Neural progenitor cell (in vitro differentiated cells): Measurements from ENCODE around the gene TSACC. TPM values are rescaled to one million over a fixed set of nuclear protein-coding genes. Genes with fewer than 3 reads are reported as not detected.
A peak's percentile ranks its signal among the peaks of the same experiment; 100 is the strongest.

Experiments used
- DNase-seq: peaks from one replicate; pipeline ENCODE4 v3.0.0-alpha.2; 2016; ENCODE audit warnings: low spot score
- H2AFZ ChIP-seq: fragments of 200-600 bp; sonication (generic); replicated peaks from 2 replicates; pipeline ENCODE4 v1.6.1; 2016; ENCODE audit warnings: antibody characterized with exemption
- H3F3A ChIP-seq: fragments of 200-600 bp; sonication (generic); 2 replicates; pipeline ENCODE4 v1.6.1; 2016; ENCODE audit warnings: antibody characterized with exemption, low read depth
- H3K27ac ChIP-seq: fragments of 200-600 bp; sonication (generic); 2 replicates; pipeline ENCODE4 v1.5.1; 2016; ENCODE audit warnings: mild to moderate bottlenecking
- H3K27me3 ChIP-seq: fragments of 200-600 bp; sonication (generic); 2 replicates; pipeline ENCODE4 v1.6.1; 2016; ENCODE audit warnings: mild to moderate bottlenecking, moderate library complexity
- H3K36me3 ChIP-seq: fragments of 200-600 bp; sonication (generic); 2 replicates; pipeline ENCODE4 v1.5.1; 2016
- H3K4me1 ChIP-seq: fragments of 200-600 bp; sonication (generic); 2 replicates; pipeline ENCODE4 v1.6.1; 2016; ENCODE audit warnings: mixed run types
- H3K4me2 ChIP-seq: fragments of 200-600 bp; sonication (generic); 2 replicates; pipeline ENCODE4 v1.6.1; 2016
- H3K4me3 ChIP-seq: fragments of 200-600 bp; sonication (generic); 2 replicates; pipeline ENCODE4 v1.5.1; 2016
- H3K79me2 ChIP-seq: fragments of 200-600 bp; sonication (generic); 2 replicates; pipeline ENCODE4 v1.6.1; 2016; ENCODE audit warnings: low read depth
- H3K9ac ChIP-seq: fragments of 200-600 bp; sonication (generic); 2 replicates; pipeline ENCODE4 v1.6.1; 2016
- H3K9me3 ChIP-seq: fragments of 200-600 bp; sonication (generic); 2 replicates; pipeline ENCODE4 v1.5.1; 2016; ENCODE audit warnings: low read depth
- H4K20me1 ChIP-seq: fragments of 200-600 bp; sonication (generic); 2 replicates; pipeline ENCODE4 v1.6.1; 2016; ENCODE audit warnings: low read depth
- H3K27ac Mint-ChIP-seq: 3 replicates; pipeline ENCODE4 v1.8.0; 2021; ENCODE audit warnings: mixed read lengths
- H3K27me3 Mint-ChIP-seq: 2 replicates; pipeline ENCODE4 v1.8.0; 2022; ENCODE audit warnings: low read depth, mild to moderate bottlenecking, inconsistent platforms, moderate library complexity, mixed read lengths; ENCODE audit not compliant: insufficient read depth
- H3K36me3 Mint-ChIP-seq: 3 replicates; pipeline ENCODE4 v1.8.0; 2021; ENCODE audit warnings: mixed read lengths
- H3K4me1 Mint-ChIP-seq: 3 replicates; pipeline ENCODE4 v1.8.0; 2021; ENCODE audit warnings: mixed read lengths
- H3K4me3 Mint-ChIP-seq: 3 replicates; pipeline ENCODE4 v1.8.0; 2021; ENCODE audit warnings: mild to moderate bottlenecking, moderate library complexity, mixed read lengths
- H3K9me3 Mint-ChIP-seq: 3 replicates; pipeline ENCODE4 v1.8.0; 2020; ENCODE audit warnings: mixed read lengths
- CTCF ChIP-seq: fragments of 200-600 bp; sonication (generic); IDR thresholded peaks from 2 replicates; pipeline ENCODE4 v1.5.1; 2017; ENCODE audit warnings: antibody characterized with exemption, mild to moderate bottlenecking
- EZH2 ChIP-seq: fragments of 200-600 bp; sonication (generic); IDR thresholded peaks from 2 replicates; pipeline ENCODE4 v1.6.1; 2017; ENCODE audit warnings: antibody characterized with exemption, mild to moderate bottlenecking, moderate library complexity
- EZH2phosphoT487 ChIP-seq: fragments of 200-600 bp; sonication (generic); IDR thresholded peaks from 2 replicates; pipeline ENCODE4 v1.6.1; 2017; ENCODE audit warnings: antibody characterized with exemption
- total RNA-seq: library from RNA; depleted of rRNA; stranded (reverse); fragments of >200 nt; gene quantifications from 2 replicates; pipeline ENCODE4 v1.2.3, GENCODE V29; 2015; ENCODE audit warnings: low replicate concordance

The TSACC gene
- total RNA-seq, 1 donor from 2014 or later, result not detected

GRCh38 chr1:156382561-156382960 is 44.2 kb downstream of the TSACC start:
- H3K9ac ChIP-seq, result no peak overlapping the region
- no peaks in the 10 kb centered on the region for H3K9me3 ChIP-seq
- no peak overlapping the region for H2AFZ ChIP-seq
- no peaks in the 10 kb centered on the region for H3K4me1 ChIP-seq
- no peak overlapping the region for H3K4me3 Mint-ChIP-seq
- peaks cover 5% of the 10 kb centered on the region for H3K4me1 Mint-ChIP-seq
- TF ChIP-seq EZH2, result no peak
- no peak for TF ChIP-seq EZH2phosphoT487
- no peak for TF ChIP-seq CTCF
- no peak for DNase-seq
- H3K36me3 ChIP-seq, result no peaks in the 10 kb centered on the region
- no peaks in the 10 kb centered on the region for H3F3A ChIP-seq
- H3K9me3 Mint-ChIP-seq, result no peaks in the 10 kb centered on the region
- peaks cover 35% of the 10 kb centered on the region for H3K27me3 Mint-ChIP-seq
- no peak overlapping the region for H3K27ac Mint-ChIP-seq
- H3K27me3 ChIP-seq, result peaks cover 79% of the 10 kb centered on the region
- H3K27ac ChIP-seq, result no peak overlapping the region
- H3K4me2 ChIP-seq, result no peak overlapping the region
- no peak overlapping the region for H3K4me3 ChIP-seq
- peaks cover 12% of the 10 kb centered on the region for H4K20me1 ChIP-seq
- H3K36me3 Mint-ChIP-seq, result no peaks in the 10 kb centered on the region
- no peaks in the 10 kb centered on the region for H3K79me2 ChIP-seq

- H3K9me3 Mint-ChIP-seq, result no peaks in the 10 kb centered on the region
- Histone ChIP-seq H4K20me1 (peaks cover 16% of the 10 kb centered on the region), H3F3A (no peaks in the 10 kb centered on the region), H3K36me3 (no peaks in the 10 kb centered on the region), H3K27ac (no peak overlapping the region), H3K27me3 (peaks cover 84% of the 10 kb centered on the region), H3K4me1 (peaks cover 3% of the 10 kb centered on the region), H3K4me3 (no peak overlapping the region), H3K9ac (no peak overlapping the region), H3K9me3 (no peaks in the 10 kb centered on the region), H2AFZ (no peak overlapping the region), H3K79me2 (no peaks in the 10 kb centered on the region), H3K4me2 (no peak overlapping the region)
- H3K27me3 Mint-ChIP-seq, result peaks cover 37% of the 10 kb centered on the region
- TF ChIP-seq EZH2, result no peak
- peak; percentile 83 for TF ChIP-seq CTCF
- peak overlapping the region; percentile 21 for H3K4me3 Mint-ChIP-seq
- no peak overlapping the region for H3K27ac Mint-ChIP-seq
- peaks cover 8% of the 10 kb centered on the region for H3K4me1 Mint-ChIP-seq
- no peaks in the 10 kb centered on the region for H3K36me3 Mint-ChIP-seq
- DNase-seq, result peak; percentile 88
Measured at GRCh38 chr1:156383023-156383422, 44.7 kb downstream of the TSACC start.

DNA sequence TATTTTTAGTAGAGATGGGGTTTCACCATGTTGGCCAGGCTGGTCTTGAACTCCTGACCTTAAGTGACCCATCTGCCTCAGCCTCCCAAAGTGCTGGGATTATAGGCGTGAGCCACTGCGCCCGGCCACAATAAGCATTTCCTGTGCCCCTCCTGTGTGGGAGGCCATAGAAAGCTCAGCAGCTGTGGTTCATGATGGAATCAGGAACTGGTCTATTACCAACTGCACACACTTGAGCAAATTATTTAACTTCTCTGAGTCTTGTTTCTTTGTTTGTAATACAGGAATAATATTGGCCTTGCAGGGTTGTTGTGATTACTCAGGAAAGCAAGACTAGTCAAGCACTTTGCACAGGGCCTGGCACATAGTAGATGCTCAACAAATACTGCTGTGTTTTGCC is 45.7 kb downstream of the TSACC start:
- Histone ChIP-seq H3K9me3 (no peaks in the 10 kb centered on the region), H3K4me2 (no peak overlapping the region), H3K9ac (no peak overlapping the region), H3K79me2 (no peaks in the 10 kb centered on the region), H3K27ac (no peak overlapping the region), H2AFZ (no peak overlapping the region), H3K4me1 (peaks cover 11% of the 10 kb centered on the region), H3F3A (peaks cover 6% of the 10 kb centered on the region), H3K27me3 (peaks cover 90% of the 10 kb centered on the region), H3K36me3 (no peaks in the 10 kb centered on the region), H4K20me1 (peaks cover 22% of the 10 kb centered on the region), H3K4me3 (no peak overlapping the region)
- no peak for DNase-seq
- no peaks in the 10 kb centered on the region for H3K9me3 Mint-ChIP-seq
- H3K27ac Mint-ChIP-seq, result no peak overlapping the region
- no peak overlapping the region for H3K4me3 Mint-ChIP-seq
- TF ChIP-seq CTCF, result no peak
- no peak for TF ChIP-seq EZH2phosphoT487
- no peak for TF ChIP-seq EZH2
- peaks cover 37% of the 10 kb centered on the region for H3K27me3 Mint-ChIP-seq
- H3K4me1 Mint-ChIP-seq, result peaks cover 12% of the 10 kb centered on the region
- no peaks in the 10 kb centered on the region for H3K36me3 Mint-ChIP-seq
